NB4 (cell line): ENCODE measurements around the gene TRAF7.
"Not testable (repeated sequence)": the region's sequence is repeated elsewhere in the genome, so short reads cannot be mapped to it uniquely, and the experiment has no call there.

ENCODE experiments used
- CTCF ChIP-seq: IDR thresholded peaks from one replicate; pipeline ENCODE4 v1.5.1; 2012; ENCODE audit warnings: low read depth, low read length
- POLR2A ChIP-seq: IDR thresholded peaks from 2 replicates; pipeline ENCODE4 v1.6.1; 2011; ENCODE audit warnings: mild to moderate bottlenecking; ENCODE audit not compliant: insufficient read length; ENCODE audit errors: extremely low read depth

GRCh38 chr16:2135770-2136490 lies 19.7 kb upstream of the TRAF7 start, which contains the start of gene PKD1:
- TF ChIP-seq CTCF, POLR2A: not testable (repeated sequence)
